CD4-positive, alpha-beta T cell treated with Interleukin-6 at 100 ng/mL for 8 hours (primary cell): ENCODE results near the gene GNPTG.
"Not testable (repeated sequence)": the region's sequence is repeated elsewhere in the genome, so short reads cannot be mapped to it uniquely, and the experiment has no call there.

Source experiments
- DNase-seq: peaks from one replicate; pipeline ENCODE4 v3.0.0-alpha.2; 2020; ENCODE audit warnings: mixed read lengths, low spot score

GNPTG gene

DNA sequence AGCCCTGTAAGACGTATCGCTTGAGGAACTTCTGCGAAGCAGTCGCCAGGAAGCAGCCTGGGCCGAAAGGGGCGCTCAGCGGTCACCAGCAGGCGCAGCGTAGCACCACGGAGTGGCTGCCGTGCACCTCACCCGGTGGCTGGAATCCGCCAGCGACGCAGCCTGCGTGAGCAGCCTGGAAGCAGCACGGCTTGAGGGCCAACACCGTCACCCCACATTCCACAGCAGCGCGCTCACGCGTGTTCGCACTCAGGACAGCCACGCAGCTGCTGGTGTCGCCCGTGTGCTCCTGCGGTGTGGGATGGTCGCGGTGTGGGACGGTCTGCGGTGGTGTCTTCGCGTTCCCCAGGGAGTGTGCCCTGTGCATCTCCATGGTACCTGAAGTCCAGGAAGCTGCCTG, 32.7 kb upstream of the GNPTG start:
- no peak for DNase-seq

DNA sequence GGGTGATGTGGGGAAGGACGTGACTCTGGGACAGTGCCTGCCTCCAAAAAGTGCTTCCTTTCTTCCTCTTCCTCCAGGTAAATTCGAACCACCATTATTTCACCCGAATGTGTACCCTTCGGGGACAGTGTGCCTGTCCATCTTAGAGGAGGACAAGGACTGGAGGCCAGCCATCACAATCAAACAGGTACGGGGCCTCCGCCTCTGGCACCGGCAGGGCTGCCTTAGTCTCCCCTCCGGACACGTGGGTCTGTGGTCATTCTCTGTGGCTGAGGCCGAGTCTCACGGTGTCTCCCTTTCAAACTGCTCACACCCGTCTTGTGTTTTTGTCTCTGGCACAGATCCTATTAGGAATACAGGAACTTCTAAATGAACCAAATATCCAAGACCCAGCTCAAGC, 31.6 kb upstream of the GNPTG start:
- no peak for DNase-seq

DNA sequence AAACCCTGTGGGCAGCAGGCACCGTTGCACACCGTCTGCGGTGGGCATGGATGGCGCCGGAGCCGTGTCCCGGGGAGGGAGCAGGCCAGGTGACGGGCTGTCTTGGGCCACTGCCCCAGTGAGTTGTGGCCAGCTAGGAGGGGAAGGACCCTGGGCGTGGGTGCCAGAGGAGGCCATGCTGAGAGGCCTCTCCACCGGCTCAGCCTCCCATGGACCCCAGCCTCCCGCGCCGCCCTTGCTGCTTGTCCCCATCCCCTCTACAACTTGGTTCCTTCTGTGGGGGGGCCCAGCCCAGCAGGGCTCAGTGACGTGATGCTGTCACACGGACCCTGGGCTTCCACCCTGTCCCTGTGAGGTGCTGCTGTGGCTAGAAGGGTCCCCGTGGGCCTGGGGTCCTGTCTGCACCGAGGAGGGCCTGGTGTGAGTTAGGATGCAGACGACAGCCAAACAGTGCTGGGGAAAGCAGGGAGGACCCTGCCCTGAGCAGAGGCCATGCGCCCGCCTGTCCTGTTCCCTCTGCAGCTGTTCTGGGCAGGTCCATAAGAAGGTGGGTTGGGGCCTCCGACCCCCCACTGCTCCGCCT, 31.0 kb upstream of the GNPTG start:
- no peak for DNase-seq

DNA sequence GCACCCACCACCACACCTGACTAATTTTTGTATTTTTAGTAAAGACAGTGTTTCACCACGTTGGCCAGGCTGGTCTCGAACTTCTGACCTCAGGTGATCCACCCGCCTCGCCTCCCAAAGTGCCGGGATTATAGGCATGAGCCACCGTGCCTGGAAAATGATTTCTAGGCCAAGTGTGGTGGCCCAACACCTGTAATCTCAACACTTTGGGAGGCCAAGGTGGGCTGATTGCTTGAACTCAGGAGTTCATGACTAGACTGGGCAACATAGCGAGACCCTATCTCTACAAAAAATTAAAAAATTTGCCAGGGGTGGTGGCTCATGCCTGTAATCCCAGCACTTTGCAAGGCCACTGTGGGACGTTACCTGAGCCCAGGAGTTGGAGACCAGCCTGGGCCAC, 29.3 kb upstream of the GNPTG start:
- DNase-seq: no peak

DNA sequence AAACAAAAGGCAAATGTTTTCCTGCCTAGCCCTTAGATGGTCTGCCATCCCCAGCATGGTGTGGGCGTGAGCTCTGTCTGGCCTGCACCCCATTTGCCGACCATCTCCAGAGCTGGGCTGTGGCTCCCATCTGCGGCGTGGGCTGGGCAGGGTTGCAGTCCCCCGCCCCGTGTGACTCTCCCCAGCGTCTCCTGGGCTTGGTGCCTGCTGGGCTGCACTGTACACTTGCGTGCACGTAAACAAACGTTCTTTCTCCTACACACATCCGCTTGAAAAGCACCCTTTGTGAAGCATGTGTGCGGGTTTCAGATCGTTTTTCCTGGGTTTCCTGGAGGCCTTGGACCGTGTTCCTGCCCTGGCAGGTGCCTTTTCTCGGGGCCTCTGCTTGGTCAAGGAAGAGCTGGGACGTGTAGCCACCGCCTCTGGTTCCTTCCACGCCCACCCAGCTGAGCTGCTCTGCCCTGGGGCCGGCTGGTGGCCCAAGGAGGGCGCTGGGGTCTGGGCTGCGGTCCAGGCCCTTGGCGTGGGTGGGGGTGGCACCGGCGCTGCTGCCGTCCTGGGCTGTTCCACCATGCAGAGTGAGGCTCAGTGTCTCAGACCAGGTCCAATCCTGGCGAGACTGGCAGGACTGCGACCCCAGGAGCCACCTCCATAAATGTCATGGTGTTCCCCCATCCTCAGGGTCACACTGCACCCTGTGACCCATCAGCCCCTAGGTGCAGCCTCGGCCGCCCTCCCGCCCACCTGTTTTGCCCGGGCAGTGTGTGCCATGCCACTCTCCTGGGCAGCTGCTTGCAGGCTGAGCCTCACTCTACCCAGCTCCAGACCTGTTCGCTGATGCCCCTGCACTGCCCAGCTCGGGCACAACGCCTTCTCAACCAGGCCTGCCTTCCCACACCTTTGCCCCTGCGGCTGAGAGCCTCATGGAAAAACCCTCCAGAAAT, 28.2 kb upstream of the GNPTG start:
- no peak for DNase-seq

DNA sequence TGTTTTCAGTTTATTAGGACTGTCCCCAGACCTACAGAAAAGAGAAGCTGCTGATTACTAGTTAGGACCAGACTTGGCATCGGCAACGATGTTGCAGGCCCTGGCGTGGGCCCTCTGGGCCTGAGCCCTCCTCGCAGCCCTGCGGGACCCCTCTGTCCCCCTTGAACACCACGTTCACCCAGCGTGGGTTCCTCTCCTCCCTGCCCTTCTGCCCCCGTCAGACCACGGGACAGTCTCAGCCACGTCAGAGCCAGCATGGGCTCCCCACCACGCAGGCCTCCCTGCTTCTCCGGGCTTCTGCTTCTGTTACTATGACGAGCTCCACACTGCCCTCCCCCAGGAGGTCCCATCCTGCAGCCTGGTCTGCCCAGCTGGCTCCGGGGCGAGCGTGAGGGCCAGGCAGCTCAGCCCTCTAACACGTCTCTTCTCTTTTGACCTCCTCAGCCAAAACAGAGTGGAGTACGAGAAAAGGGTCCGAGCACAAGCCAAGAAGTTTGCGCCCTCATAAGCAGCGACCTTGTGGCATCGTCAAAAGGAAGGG, 27.4 kb upstream of the GNPTG start:
- DNase-seq: no peak

DNA sequence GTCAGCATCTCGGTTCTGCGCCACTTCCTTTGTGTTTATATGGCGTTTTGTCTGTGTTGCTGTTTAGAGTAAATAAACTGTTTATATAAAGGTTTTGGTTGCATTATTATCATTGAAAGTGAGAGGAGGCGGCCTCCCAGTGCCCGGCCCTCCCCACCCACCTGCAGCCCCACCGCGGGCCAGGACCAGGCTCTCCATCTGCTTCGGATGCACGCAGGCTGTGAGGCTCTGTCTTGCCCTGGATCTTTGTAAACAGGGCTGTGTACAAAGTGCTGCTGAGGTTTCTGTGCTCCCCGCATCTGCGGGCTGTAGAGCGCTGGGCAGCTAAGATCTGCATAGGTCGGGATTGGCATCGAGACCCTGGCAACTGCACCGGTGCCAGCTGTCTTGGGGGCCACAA, 26.5 kb upstream of the GNPTG start:
- no peak for DNase-seq

DNA sequence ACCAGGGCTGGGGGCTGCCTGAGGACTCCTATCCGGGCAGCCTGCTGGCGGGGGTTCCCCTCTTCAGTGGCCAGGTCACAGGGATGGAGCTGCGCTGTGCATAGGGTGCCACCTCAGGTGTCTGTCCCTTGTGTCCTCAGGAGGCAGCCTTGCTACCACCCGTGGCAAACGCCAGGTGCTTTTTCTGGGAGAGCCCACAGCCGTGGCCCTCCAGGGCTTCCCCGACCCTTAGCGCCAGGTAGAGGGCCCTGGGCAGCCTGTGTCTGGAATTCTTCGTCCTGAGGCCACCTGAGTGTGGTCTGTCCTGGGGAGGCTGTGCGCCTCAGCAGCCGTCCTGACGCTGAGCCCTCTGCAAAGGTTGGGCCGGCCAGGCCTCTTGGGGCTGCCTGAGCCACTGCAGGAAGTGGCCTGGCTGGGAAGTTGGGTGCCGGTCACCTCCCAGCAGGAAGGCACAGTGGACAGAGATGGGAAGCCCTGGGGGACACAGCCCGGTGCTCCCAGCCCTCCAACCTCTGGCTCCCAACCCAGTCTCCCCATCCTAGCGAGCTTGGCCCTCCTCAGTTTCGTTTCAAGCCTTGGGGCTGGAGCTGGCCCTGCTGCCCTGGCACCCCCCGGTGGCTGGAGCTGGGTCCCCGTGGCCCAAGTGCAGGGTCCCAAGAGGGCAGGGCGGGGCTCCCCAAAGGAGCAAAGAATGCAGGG, 25.9 kb upstream of the GNPTG start:
- DNase-seq: no peak

DNA sequence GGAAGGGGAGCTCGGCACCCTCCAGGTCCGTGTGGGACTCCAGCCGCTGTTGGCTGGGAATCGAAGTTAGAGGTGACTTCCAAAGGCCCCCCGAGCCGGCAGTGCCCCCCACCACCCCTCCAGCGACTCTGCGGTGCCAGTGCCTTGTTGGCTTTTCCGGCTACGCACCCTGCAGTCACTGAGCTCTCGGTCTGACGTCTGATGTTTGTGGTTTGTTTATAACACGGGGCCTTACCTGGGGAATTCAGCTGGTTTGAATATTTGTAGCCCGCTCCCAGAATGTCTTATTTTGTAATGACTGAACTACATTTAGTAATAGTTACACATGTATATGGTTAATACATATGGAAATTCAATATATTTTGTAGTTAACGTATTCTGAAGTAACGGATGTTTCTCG, 25.3 kb upstream of the GNPTG start:
- no peak for DNase-seq

DNA sequence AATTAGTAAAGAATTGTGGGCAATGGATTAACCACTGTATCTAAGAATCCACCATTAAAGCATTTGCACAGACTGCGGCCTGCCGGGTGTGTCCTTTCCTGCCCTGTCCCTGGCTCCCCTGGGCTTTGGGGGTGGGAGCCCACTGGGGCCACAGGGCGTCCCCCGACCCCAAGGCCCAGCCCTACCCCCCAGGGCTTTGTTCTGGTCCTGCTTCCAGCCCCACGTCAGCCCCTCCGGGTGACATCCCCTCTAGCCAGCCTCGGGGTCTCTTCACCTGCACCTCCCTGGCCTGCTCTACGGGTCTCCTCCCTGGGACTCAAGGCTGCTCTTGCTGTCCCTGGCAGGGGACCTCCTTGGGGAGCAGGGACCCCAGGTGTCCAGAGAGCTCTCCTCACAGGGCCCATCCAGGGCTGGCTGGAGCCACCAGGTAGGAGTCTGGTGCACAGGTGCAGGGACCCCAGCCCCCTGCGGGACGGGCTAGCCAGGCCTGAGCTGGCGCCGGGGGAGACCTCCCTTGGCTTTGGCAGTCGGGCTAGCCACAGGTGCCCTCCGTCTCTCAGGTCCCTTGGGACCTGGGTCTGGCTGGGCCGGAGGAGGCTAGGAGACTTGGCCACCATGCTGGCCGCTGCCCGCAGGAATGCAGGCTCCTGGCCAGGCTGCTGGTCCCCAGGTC, 24.6 kb upstream of the GNPTG start:
- DNase-seq: no peak

DNA sequence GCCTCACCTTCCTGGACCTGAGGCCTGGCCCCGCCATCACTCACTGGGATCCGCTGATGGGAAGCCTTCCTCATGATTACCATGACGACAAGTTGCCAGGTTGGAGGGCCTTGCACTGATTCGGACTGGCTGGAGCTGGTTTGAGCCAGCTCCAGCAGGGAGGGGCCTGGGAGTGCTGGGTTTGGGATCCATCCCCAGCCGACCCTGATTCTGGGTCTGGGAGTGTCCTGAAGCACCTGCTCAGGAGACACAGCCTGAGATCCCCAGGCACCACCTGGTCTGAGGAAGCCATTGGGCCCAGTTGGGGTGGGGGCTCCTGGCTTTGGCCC, 24.1 kb upstream of the GNPTG start:
- no peak for DNase-seq

DNA sequence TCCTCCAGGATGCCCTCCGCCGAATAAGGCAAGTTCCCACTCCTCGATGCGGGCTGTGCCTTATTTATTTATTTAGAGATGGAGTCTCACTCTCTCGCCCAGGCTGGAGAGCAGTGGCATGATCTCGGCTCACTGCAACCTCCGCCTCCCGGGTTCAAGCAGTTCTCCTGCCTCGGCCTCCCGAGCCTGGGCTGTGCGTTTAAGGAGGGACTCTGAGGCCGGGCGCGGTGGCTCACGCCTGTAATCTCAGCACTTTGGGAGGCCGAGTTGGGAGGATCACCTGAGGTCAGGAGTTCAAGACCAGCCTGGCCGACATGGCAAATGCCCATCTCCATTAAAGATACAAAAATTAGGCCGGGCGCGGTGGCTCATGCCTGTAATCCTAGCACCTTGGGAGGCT, 23.6 kb upstream of the GNPTG start:
- not testable (repeated sequence) for DNase-seq

DNA sequence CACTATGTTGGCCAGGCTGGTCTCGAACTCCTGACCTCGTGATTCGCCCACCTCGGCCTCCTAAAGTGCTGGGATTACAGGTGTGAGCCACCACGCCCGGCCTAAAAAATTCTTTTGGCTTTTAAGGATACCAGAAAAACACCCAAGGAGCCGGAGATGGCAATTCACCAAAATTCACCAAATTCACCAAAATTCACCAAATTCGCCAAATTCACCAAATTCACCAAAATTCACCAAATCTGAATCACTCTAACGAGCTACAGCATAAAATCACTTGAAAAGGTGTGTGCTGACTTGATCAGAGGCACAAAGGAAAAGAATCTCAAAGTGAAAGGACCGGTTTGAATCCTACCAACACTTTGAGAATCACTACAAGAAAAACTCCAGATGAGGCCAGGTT, 22.8 kb upstream of the GNPTG start:
- not testable (repeated sequence) for DNase-seq

DNA sequence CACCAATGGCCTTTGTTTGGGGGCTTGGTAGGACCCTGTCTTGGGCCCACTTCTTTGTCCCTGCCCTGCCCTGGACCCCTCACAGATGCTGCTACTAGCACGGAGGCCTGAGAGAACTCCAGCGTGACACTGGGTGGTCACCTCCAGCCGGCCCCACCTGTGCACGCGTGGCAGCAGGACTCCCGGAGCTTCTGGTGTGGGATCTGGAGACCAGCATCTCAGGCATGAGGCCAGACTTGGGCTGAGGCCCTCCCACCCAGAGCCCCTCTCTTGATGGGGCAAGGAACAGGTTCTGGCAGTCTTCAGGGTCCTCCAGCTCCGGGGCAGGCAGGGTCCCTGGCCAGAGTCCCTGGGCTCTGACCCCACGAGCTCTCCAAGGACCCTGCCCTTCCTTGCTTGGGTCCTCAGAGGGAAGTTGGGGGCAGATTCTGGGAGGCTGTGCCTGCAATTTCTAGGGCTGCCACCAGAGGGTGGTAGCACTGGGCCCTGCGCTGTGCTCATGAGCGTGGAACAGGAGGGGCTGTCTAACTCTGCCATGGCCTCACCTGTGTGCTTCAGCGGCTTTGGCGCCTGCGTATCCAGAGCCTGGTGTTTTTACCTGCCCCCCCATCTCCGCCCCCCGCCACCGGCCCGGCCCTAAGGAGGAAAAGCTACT, 21.3 kb upstream of the GNPTG start:
- no peak for DNase-seq

DNA sequence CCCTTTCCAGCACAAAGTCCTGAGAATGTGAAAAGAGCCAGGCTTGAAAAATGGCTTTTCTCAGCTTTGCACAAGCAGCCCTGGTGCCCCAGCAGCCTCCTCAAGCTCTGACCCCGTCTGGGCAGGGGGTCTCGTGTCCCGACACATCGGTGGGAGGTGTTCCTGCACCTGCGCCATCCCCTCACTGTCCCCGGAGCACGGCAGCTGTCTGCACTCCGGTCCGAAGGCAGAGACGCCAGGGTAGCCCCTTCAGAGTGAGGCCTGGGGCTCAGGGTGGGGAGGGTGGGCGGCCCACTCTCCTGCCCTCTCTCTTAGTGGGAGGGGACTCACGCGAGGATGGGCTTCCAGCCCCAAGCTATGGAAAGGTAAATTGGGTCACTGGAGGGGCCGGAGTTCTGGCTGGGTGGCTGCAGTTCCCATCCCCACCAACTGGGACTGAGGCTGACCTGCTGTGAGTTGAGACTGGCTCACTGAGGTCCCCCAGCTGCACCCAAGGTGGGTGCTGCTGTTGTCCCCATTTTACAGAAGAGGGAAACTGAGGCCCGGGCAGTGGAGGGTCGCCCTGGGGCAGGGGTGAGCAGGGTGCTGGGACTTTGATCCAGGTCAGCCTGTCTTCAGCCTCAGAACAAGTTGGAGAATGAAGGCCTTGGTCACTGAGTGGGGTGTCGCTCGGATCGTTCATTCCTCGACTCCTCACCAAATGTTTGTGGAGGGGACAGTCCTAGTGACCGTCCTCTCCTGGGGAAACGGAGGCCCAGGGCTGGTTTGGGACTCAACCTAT, 20.6 kb upstream of the GNPTG start:
- no peak for DNase-seq

DNA sequence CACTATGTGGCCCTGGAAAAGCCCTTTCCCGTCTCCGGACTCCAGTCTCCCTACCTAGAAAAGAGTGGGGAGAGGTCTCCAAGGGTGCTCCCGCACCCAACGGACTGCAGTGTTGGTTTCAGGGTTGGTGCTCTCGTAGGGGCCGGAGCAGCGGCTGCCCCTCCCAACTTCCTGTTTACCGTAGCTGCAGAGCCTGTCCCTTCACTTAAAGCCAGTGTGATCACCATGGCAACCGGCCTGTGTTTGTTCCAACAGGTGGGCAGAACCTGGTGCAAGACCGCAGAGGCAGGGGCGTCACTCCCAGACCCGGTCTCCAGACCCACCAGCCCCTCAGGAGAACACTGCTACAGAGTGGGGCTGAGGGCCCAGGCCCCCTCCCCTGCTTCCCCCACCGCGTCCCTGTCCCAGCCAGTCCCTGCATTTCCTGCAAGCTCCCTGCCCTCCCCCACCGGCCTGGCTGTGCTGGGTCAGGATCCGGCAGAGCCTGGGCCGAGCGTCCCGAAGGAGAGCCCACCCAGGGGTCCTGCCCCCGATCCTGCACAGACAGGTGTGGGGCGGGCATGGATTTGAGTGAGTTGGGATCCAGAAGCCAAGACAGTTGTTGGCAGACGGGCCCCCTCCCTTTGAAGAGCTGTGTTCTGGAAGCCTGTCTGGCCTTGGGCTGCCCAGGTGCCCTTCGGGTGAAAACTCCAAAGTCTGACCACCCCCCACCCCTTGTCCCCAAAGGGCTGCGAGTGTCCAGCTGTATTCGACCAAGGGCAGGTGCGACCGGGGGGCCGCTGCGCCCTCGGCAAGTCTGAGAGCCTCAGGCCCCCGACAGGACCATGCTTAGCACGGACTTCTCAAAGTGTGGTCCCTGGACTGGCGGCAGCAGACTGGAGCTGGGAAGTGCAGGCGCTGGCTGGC, 19.8 kb upstream of the GNPTG start:
- peak; percentile 37 for DNase-seq

DNA sequence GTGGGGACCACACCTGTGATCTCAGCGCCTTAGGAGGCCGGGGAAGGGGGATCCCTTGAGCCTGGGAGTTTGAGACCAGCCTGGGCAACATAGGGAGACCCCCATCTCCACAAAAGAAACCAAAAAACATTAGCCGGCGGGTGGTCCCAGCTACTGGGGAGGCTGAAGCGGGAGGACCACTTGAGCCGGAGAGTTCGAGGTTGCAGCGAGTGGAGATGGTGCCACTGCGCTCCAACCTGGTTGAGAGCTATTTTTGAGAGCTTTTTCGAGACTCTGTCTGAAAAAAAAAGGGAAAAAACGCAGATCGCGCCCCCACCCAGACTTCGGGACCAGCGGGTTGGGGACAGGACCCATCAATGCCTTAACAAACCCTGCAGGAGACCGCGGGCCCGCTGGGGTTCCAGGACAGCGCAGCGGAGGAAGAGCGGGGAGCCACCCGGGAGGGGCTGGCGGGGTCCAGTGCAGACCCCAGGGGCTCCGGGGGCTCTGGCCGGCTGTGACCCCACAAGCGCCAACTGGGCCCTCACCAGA, 19.0 kb upstream of the GNPTG start:
- no peak for DNase-seq

DNA sequence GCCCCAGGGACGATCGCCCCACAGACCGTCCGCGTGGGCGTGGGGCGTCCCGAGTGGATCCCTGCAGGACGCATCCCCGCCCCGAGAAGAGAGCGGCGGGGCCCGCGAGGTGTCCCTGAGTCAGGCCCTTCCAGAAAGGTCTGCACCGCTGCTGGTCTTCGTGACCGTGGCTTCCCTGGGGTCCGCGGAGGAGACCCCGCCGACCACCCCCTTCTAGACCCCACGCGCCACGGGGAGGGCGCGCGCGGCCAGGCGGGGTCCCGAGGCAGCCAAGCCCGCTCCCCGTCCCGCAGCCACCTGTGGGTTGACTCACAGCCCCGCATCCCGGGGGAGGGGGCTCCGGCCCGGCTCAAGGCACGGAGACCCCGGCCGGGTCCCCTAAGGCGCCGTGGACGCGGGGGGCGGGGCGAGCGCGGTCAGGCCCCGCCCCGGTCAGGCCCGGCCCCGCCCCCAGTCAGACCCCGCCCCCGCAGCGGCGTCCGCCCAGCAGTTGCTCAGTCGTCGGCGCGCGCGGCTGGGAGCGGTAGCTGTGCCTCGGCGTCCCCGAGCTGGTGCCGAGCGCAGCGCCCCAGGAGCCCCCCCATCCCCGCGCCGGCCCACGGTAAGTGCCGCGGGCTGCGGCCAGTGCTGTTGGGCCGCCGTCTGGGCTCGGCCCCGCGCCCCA, 18.4 kb upstream of the GNPTG start, which contains the start of gene BAIAP3:
Gene BAIAP3 (plus strand): TSS at position 497 of the 664 bp plus-strand sequence. CDS start 4,905 bp downstream, outside the sequence.
- no peak for DNase-seq
